ENCODE results near the gene MAP7.

GRCh38 chr6:136562211-136562610 is 12.0 kb upstream of the MAP7 start:
- TF ChIP-seq CTCF (IDR thresholded peaks at IDR 0.05) (no peak), POLR2A (IDR thresholded peaks at IDR 0.05) (no peak)

All from esophagus squamous epithelium (tissue), 4 donors.